ENCODE measurements around the gene BSDC1.

DNA sequence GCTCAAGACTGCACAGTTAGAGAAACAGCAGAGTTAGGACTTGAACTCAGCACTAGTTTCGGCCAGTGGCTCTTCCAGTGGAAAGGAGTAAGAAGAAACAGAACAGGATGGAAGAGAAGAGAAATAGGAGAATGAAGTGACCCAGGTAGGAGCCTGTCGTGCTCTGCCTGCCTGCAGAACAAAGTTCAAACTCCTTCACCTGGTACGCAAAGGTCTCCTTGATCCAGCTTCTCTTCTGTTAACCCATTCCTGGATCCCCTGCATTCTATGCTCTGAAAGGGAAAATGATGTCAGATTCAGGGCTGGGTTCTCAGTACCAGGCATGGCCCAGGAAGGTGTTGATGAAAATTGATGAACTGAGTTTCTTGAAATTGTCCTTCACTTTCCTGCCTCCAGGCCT is 35.8 kb downstream of the BSDC1 start:
- TF ChIP-seq, protein P1, sequence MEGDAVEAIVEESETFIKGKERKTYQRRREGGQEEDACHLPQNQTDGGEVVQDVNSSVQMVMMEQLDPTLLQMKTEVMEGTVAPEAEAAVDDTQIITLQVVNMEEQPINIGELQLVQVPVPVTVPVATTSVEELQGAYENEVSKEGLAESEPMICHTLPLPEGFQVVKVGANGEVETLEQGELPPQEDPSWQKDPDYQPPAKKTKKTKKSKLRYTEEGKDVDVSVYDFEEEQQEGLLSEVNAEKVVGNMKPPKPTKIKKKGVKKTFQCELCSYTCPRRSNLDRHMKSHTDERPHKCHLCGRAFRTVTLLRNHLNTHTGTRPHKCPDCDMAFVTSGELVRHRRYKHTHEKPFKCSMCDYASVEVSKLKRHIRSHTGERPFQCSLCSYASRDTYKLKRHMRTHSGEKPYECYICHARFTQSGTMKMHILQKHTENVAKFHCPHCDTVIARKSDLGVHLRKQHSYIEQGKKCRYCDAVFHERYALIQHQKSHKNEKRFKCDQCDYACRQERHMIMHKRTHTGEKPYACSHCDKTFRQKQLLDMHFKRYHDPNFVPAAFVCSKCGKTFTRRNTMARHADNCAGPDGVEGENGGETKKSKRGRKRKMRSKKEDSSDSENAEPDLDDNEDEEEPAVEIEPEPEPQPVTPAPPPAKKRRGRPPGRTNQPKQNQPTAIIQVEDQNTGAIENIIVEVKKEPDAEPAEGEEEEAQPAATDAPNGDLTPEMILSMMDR (IDR thresholded peaks at IDR 0.05; ENCODE audit: insufficient read depth, low read depth, low read length) = no peak
- TF ChIP-seq EZH2 (IDR thresholded peaks at IDR 0.05; ENCODE audit: insufficient read depth, low read length) = no peak
